Osteoblast (primary cell): ENCODE results near the gene ANKRD34B. TPM values are rescaled to one million over a fixed set of nuclear protein-coding genes. Genes with fewer than 3 reads are reported as not detected.

ENCODE experiments used
- DNase-seq: peaks from one replicate; pipeline ENCODE4 v3.0.0; 2011; ENCODE audit warnings: low spot score, mixed read lengths; ENCODE audit not compliant: insufficient read length; ENCODE audit errors: missing footprints
- H2AFZ ChIP-seq: 2 replicates; pipeline ENCODE4 v1.6.0; 2011; ENCODE audit warnings: mild to moderate bottlenecking, low read length
- H3K27ac ChIP-seq: 2 replicates; pipeline ENCODE4 v1.5.1; 2011; ENCODE audit warnings: mild to moderate bottlenecking, low read depth, low read length, moderate library complexity
- H3K27me3 ChIP-seq: 2 replicates; pipeline ENCODE4 v1.6.0; 2012; ENCODE audit warnings: mild to moderate bottlenecking, control low read depth, inconsistent platforms, low read length, moderate library complexity; ENCODE audit not compliant: insufficient read depth
- H3K36me3 ChIP-seq: 2 replicates; pipeline ENCODE4 v1.5.1; 2011; ENCODE audit warnings: mild to moderate bottlenecking, low read length, control low read depth, moderate library complexity; ENCODE audit not compliant: insufficient read depth
- H3K4me1 ChIP-seq: 2 replicates; pipeline ENCODE4 v1.5.1; 2011; ENCODE audit warnings: mild to moderate bottlenecking, low read length, control low read depth, moderate library complexity; ENCODE audit not compliant: insufficient read depth
- H3K4me2 ChIP-seq: 2 replicates; pipeline ENCODE4 v1.6.0; 2011; ENCODE audit warnings: mild to moderate bottlenecking, low read length; ENCODE audit not compliant: insufficient read depth
- H3K4me3 ChIP-seq: fragments of 200-600 bp; sonication (generic); 3 replicates; pipeline ENCODE4 v1.5.1; 2012; ENCODE audit warnings: mild to moderate bottlenecking, low read length, inconsistent platforms; ENCODE audit not compliant: insufficient read depth
- H3K79me2 ChIP-seq: 2 replicates; pipeline ENCODE4 v1.6.0; 2012; ENCODE audit warnings: mild to moderate bottlenecking, low read length, control low read depth, inconsistent platforms; ENCODE audit not compliant: insufficient read depth
- H3K9me3 ChIP-seq: 2 replicates; pipeline ENCODE4 v1.5.1; 2011; ENCODE audit warnings: low read depth, low read length, control low read depth
- H4K20me1 ChIP-seq: 2 replicates; pipeline ENCODE4 v1.6.0; 2012; ENCODE audit warnings: mild to moderate bottlenecking, low read length, control low read depth; ENCODE audit not compliant: insufficient read depth
- CTCF ChIP-seq: IDR thresholded peaks from 2 replicates; pipeline ENCODE4 v1.5.1; 2011; ENCODE audit warnings: mild to moderate bottlenecking, low read depth, low read length, moderate library complexity; ENCODE audit errors: extremely low read depth
- total RNA-seq: library from RNA; depleted of rRNA; stranded (reverse); fragments of >200 nt; gene quantifications from 2 replicates; pipeline ENCODE4 v1.2.3, GENCODE V29; 2012

ANKRD34B gene
- total RNA-seq, 1 donor: not detected

DNA sequence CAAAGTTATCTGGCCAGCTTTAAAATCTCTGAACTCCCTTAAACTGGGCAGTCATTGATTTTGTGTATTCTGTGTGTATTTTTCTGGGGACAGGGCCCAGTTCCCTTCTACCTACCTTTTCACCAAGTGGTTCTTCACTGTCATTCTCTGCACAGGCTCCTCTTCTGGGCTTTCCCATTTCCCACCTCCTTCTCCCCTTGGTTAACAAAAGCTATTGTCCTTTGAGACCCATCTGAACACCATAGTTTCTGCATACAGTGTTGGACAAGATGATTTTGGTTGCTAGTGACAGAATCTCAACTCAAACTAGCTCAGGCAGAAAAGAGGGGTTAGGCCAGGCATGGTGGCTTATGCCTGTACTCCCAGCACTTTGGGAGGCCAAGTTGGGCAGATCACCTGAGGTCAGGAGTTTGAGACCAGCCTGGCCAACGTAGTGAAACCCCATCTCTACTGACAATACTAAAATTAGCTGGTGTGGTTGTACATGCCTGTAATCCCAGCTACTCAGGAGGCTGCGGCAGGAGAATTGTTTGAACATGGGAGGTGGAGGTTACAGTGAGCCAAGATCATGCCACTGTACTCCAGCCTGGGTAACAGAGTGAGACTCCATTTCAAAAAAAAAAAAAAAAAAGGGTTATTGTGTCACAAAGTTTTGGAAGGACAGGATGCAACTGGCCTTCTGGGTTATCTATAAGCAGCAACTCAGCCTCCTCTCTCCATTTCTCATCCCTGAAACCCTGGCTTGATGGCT, 31.0 kb upstream of the ANKRD34B start:
- Histone ChIP-seq H3K4me2 (no peak overlapping the region), H3K27me3 (no peaks in the 10 kb centered on the region), H2AFZ (no peak overlapping the region), H3K4me1 (no peaks in the 10 kb centered on the region), H3K9me3 (no peaks in the 10 kb centered on the region), H3K4me3 (no peak overlapping the region), H3K27ac (no peak overlapping the region), H3K79me2 (no peaks in the 10 kb centered on the region), H4K20me1 (no peaks in the 10 kb centered on the region), H3K36me3 (no peaks in the 10 kb centered on the region)
- DNase-seq: no peak
- TF ChIP-seq CTCF: no peak

DNA sequence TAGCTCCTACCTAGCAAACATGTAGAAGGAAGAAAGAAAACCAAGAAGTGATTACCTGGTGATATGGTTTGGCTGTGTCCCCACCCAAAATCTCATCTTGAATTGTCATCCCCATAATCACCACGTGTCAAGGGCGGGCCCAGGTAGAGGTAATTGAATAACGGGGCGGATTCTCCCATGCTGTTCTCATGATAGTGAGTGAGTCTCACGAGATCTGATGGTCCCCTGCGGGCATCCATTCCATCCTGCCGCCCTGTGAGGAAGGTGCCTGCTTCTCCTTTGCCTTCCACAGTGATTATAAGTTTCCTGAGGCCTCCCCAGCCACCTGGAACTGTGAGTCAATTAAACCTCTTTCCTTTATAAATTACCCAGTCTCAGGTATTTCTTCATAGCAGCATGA, 27.4 kb upstream of the ANKRD34B start:
- Histone ChIP-seq H3K27me3 (no peaks in the 10 kb centered on the region), H3K4me1 (peaks cover 6% of the 10 kb centered on the region)
- TF ChIP-seq CTCF: no peak

DNA sequence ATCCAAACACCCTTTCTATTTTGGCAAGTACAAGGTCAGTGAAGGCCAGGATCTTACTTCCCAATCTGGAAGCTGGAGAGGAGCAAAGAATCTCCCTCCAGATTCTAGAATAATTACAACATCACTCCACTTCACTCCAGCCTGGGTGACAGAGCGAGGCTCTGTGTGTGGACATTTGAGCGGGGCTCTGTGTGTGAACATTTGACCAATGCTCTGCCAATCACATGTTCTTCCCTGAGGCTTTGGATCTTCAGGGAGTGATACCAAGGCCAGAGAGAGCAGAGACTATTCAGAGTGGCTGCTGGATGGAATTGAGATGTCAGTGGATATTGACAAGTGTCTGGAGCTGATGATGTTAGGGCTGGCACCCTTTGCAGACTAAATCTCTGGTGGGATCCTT, 24.7 kb upstream of the ANKRD34B start:
- H3K79me2 ChIP-seq: no peaks in the 10 kb centered on the region
- H3K27me3 ChIP-seq: no peaks in the 10 kb centered on the region
- TF ChIP-seq CTCF: no peak
- H3K27ac ChIP-seq: no peak overlapping the region
- no peaks in the 10 kb centered on the region for H4K20me1 ChIP-seq
- no peak for DNase-seq
- no peaks in the 10 kb centered on the region for H3K36me3 ChIP-seq
- H3K4me3 ChIP-seq: no peak overlapping the region
- no peak overlapping the region for H3K4me2 ChIP-seq
- no peak overlapping the region for H2AFZ ChIP-seq
- H3K9me3 ChIP-seq: no peaks in the 10 kb centered on the region
- peaks cover 24% of the 10 kb centered on the region for H3K4me1 ChIP-seq

More for the DNA sequence above, 27.4 kb upstream of the ANKRD34B start:
- no peak overlapping the region for H2AFZ ChIP-seq
- no peak overlapping the region for H3K4me3 ChIP-seq
- no peaks in the 10 kb centered on the region for H3K36me3 ChIP-seq
- H3K27ac ChIP-seq: no peak overlapping the region
- H3K9me3 ChIP-seq: no peaks in the 10 kb centered on the region
- H3K79me2 ChIP-seq: no peaks in the 10 kb centered on the region
- DNase-seq: no peak
- no peaks in the 10 kb centered on the region for H4K20me1 ChIP-seq
- no peak overlapping the region for H3K4me2 ChIP-seq

DNA sequence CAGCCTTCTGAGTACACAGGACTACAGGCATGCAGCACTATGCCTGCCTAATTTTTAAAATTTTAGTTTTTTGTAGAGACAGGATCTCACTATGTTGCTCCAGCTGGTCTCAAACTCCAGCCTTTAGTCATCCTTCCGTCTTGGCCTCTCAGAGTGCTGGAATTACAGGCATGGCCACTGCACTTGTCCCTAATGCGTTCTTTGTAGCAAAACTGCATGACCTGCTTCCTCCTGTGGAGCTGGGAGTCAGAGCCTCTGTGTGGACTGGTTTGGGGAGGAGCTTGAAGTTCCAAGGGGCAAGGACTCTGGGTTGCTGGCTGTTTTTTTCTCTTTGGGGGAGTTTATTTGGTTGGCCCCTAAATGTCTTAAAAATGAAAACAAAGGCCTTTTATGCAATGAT, 22.7 kb upstream of the ANKRD34B start:
- no peaks in the 10 kb centered on the region for H4K20me1 ChIP-seq
- no peak overlapping the region for H2AFZ ChIP-seq
- H3K4me3 ChIP-seq: no peak overlapping the region
- H3K9me3 ChIP-seq: no peaks in the 10 kb centered on the region
- no peak for TF ChIP-seq CTCF
- H3K36me3 ChIP-seq: no peaks in the 10 kb centered on the region
- H3K27ac ChIP-seq: no peak overlapping the region
- no peaks in the 10 kb centered on the region for H3K27me3 ChIP-seq
- H3K79me2 ChIP-seq: no peaks in the 10 kb centered on the region
- no peak overlapping the region for H3K4me2 ChIP-seq
- peaks cover 24% of the 10 kb centered on the region for H3K4me1 ChIP-seq
- DNase-seq: no peak
